Right ventricle myocardium inferior (tissue), 1 donor: Measurements from ENCODE around the gene RGMB. TPM values are rescaled to one million over a fixed set of nuclear protein-coding genes. Genes with fewer than 3 reads are reported as not detected.
"Not testable (repeated sequence)": the region's sequence is repeated elsewhere in the genome, so short reads cannot be mapped to it uniquely, and the experiment has no call there.

Source experiments
- ATAC-seq: fragments of 200-7000 bp; cut with Tn5 transposase; one replicate; pipeline ENCODE4 v1.9.1; 2020; ENCODE audit warnings: mild to moderate bottlenecking, moderate library complexity
- DNase-seq: peaks from one replicate; pipeline ENCODE4 v3.0.0; 2021; ENCODE audit errors: missing footprints
- intact Hi-C: fragments of 100-400 bp; cut with DNase I; formaldehyde crosslinking; loops from one replicate; pipeline ENCODE4 v1.11.0; 2022
- long read RNA-seq: library from polyadenylated mRNA; unstranded; transcript quantifications from one replicate; pipeline ENCODE4 v2.0.0, GENCODE V29; 2021
- total RNA-seq: library from RNA; stranded (reverse); fragmentation: NEBNext Ultra II Directional; extraction: Animal tissue kit (Norgen Biotek cat#: 25700); gene quantifications from one replicate; pipeline ENCODE4 v1.2.1, GENCODE V29; 2021
- donor health status: DM: no; HTN: yes; CAD: no; lungs with severe emphysema.

The RGMB gene
- 15.4 TPM for total RNA-seq
- long read RNA-seq, partial matches to known transcripts, result 1 of 5 reads
- long read RNA-seq, other reads (novel, unspliced or antisense), result 2 of 5 reads

GRCh38 chr5:98773464-98774191, at the start of gene RGMB:
RGMB (plus strand) TSS chr5:98773663; CDS start chr5:98774071, 408 bp downstream.
- DNase-seq (peak; percentile 97), ATAC-seq (peak; percentile 96)
- intact Hi-C loops, result loop anchor here (5.0 to 10.0 kb wide), 4 partner anchors 154 to 1966 kb away; partner anchors contain the start of genes CHD1, ERAP1 and RIOK2

- DNase-seq (no peak), ATAC-seq (no peak)
- intact Hi-C loops, result no loop called here
Observed at GRCh38 chr5:98726258-98726657, 47.2 kb upstream of the RGMB start.

- ATAC-seq (no peak), DNase-seq (no peak)
- intact Hi-C loops, result no loop called here
Observed at GRCh38 chr5:98727686-98728085, 45.8 kb upstream of the RGMB start.

GRCh38 chr5:98734646-98735045, 38.8 kb upstream of the RGMB start:
- no peak for ATAC-seq
- DNase-seq, result no peak
- intact Hi-C loops, result no loop called here

- DNase-seq (no peak), ATAC-seq (peak; percentile 37)
- intact Hi-C loops, result no loop called here
Observed at GRCh38 chr5:98735806-98736507, 37.5 kb upstream of the RGMB start.

- intact Hi-C loops, result no loop called here
- no peak for ATAC-seq
Observed at GRCh38 chr5:98736753-98737152, 36.7 kb upstream of the RGMB start.

GRCh38 chr5:98737441-98737840, 36.0 kb upstream of the RGMB start:
- intact Hi-C loops, DNase-seq, ATAC-seq: not testable (repeated sequence)

More at GRCh38 chr5:98736753-98737152, 36.7 kb upstream of the RGMB start:
- no peak for DNase-seq

GRCh38 chr5:98738481-98739149, 34.8 kb upstream of the RGMB start:
- ATAC-seq, intact Hi-C loops, DNase-seq: not testable (repeated sequence)

- ATAC-seq, result no peak
- DNase-seq, result no peak
- intact Hi-C loops, result no loop called here
Observed at GRCh38 chr5:98741926-98742325, 31.5 kb upstream of the RGMB start.

GRCh38 chr5:98742396-98743073, 30.9 kb upstream of the RGMB start:
- ATAC-seq (no peak), DNase-seq (no peak)
- intact Hi-C loops, result no loop called here

GRCh38 chr5:98748259-98748658, 25.2 kb upstream of the RGMB start:
- intact Hi-C loops, ATAC-seq, DNase-seq: not testable (repeated sequence)

- ATAC-seq (no peak), DNase-seq (no peak)
- intact Hi-C loops, result no loop called here
Observed at GRCh38 chr5:98749046-98749445, 24.4 kb upstream of the RGMB start.

GRCh38 chr5:98750693-98751092, 22.8 kb upstream of the RGMB start:
- no peak for ATAC-seq
- DNase-seq, result no peak
- intact Hi-C loops, result no loop called here

GRCh38 chr5:98752331-98752730, 21.1 kb upstream of the RGMB start:
- intact Hi-C loops, DNase-seq, ATAC-seq: not testable (repeated sequence)

- DNase-seq, ATAC-seq, intact Hi-C loops: not testable (repeated sequence)
Observed at GRCh38 chr5:98752801-98753200, 20.7 kb upstream of the RGMB start.

- intact Hi-C loops, result no loop called here
- DNase-seq (no peak), ATAC-seq (no peak)
Observed at GRCh38 chr5:98753507-98753906, 20.0 kb upstream of the RGMB start.

GRCh38 chr5:98755406-98755805, 18.1 kb upstream of the RGMB start:
- intact Hi-C loops, result no loop called here
- ATAC-seq, result no peak

GRCh38 chr5:98757978-98758377, 15.5 kb upstream of the RGMB start:
- ATAC-seq, result no peak
- intact Hi-C loops, result no loop called here
- no peak for DNase-seq

More at GRCh38 chr5:98755406-98755805, 18.1 kb upstream of the RGMB start:
- no peak for DNase-seq
